Lung (tissue), 12 donors: ENCODE data around the gene CHD6. TPM values are rescaled to one million over a fixed set of nuclear protein-coding genes. Genes with fewer than 3 reads are reported as not detected.

Source experiments
- ATAC-seq: fragments of 200-7000 bp; cut with Tn5 transposase; one replicate; pipeline ENCODE4 v1.9.1; 2020; ENCODE audit warnings: moderate number of reproducible peaks; ENCODE audit not compliant: insufficient read depth, low FRiP score
- DNase-seq, 3 donors: peaks; one replicate each; pipeline ENCODE4 v3.0.0-alpha.2; 2013 to 2017
- H3K27ac ChIP-seq, 2 donors: one replicate each; pipeline ENCODE4 v1.5.1; 2013; ENCODE audit warnings: mild to moderate bottlenecking in 2 of 2, moderate library complexity in 2 of 2, control low read depth in 1 of 2, inconsistent platforms in 1 of 2, low read depth in 1 of 2, low read length in 1 of 2
- H3K27me3 ChIP-seq, 3 donors: one replicate each; pipeline ENCODE4 v1.5.1; 2013; ENCODE audit warnings: low read length in 2 of 3; ENCODE audit not compliant: control insufficient read depth in 3 of 3, insufficient read depth in 3 of 3
- H3K36me3 ChIP-seq, 4 donors: one replicate each; pipeline ENCODE4 v1.5.1; 2013; ENCODE audit warnings: low read length in 4 of 4, mild to moderate bottlenecking in 1 of 4, moderate library complexity in 1 of 4; ENCODE audit not compliant: control insufficient read depth in 4 of 4, insufficient read depth in 4 of 4
- H3K4me1 ChIP-seq, 5 donors: one replicate each; pipeline ENCODE4 v1.5.1; 2013; ENCODE audit warnings: low read length in 5 of 5, mild to moderate bottlenecking in 2 of 5, moderate library complexity in 1 of 5; ENCODE audit not compliant: control insufficient read depth in 5 of 5, insufficient read depth in 5 of 5
- H3K4me3 ChIP-seq: one replicate; pipeline ENCODE4 v1.5.1; 2013; ENCODE audit warnings: mild to moderate bottlenecking, control low read depth, moderate library complexity
- H3K9ac ChIP-seq, 2 donors: one replicate each; pipeline ENCODE4 v1.5.1; 2013; ENCODE audit warnings: low read length in 2 of 2, control low read depth in 1 of 2; ENCODE audit not compliant: insufficient read depth in 1 of 2
- H3K9me3 ChIP-seq, 4 donors: one replicate each; pipeline ENCODE4 v1.5.1; 2013; ENCODE audit warnings: low read length in 3 of 4, mild to moderate bottlenecking in 1 of 4, moderate library complexity in 1 of 4; ENCODE audit not compliant: control insufficient read depth in 4 of 4, insufficient read depth in 3 of 4
- CTCF ChIP-seq: IDR thresholded peaks from 2 replicates; pipeline ENCODE4 v1.5.1; 2012; ENCODE audit warnings: mild to moderate bottlenecking; ENCODE audit errors: control extremely low read depth, extremely low read depth
- WGBS, 2 donors: extraction: QIAGEN DNeasy Blood & Tissue Kit; methylation state at CpG; one replicate each; pipeline ENCODE4 v1.1.7; 2013; 5-methylcytosine and 5-hydroxymethylcytosine counted together
- polyA plus RNA-seq, 2 donors: library from polyadenylated mRNA; stranded (reverse); fragments of 200-250 nt; gene quantifications; one replicate each; pipeline ENCODE4 v1.2.1, GENCODE V29; 2013
- total RNA-seq, 2 donors: library from RNA; depleted of rRNA in 1 of 2; stranded (reverse); fragments of >200 nt in 1 of 2; gene quantifications; one replicate each; pipeline ENCODE4 v1.2.1, GENCODE V29; 2014 to 2021
- donor health status: control.
- donor health status: control.
- donor health status: Bipolar disorder and iron deficiency.
- donor health status: healthy.
- donor health status: DM: yes; HTN: yes; CAD: no.

The CHD6 gene
- total and polyA plus RNA-seq, 4 donors: 5.0 to 95.3 (median 21.0) TPM

DNA sequence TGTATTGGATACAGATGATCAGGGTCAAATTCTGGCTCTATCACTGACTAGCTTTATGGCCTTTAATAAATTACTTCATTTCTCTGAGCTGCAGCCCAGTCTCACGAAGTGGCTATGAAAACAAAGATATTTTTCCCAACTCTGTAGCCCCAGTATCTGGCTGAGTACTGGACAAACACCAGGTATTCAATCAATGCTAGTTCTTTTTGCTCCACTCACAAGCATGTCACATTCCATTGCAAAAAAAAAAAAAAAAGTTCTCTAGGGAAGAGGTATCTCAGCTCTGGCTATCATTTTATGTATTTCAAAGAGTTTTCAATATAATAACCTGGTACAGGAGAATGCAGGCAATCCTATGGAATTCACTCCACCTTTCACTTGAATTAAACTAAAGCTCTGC is 3.1 kb downstream of the CHD6 start:
- 55 to 77% methylated on average over 1 of the region's 1 CpG for WGBS, 2 donors
- Histone ChIP-seq H3K27ac (no peak overlapping the region), H3K9me3 (no peaks in the 10 kb centered on the region), H3K9ac (no peak overlapping the region), H3K4me3 (no peak overlapping the region), H3K4me1 (peaks cover 3 to 29% (median 20%) of the 10 kb centered on the region in 5 donors), H3K27me3 (no peaks in the 10 kb centered on the region), H3K36me3 (no peaks in the 10 kb centered on the region)
- no peak for TF ChIP-seq CTCF
- ATAC-seq (no peak), DNase-seq (no peak)

DNA sequence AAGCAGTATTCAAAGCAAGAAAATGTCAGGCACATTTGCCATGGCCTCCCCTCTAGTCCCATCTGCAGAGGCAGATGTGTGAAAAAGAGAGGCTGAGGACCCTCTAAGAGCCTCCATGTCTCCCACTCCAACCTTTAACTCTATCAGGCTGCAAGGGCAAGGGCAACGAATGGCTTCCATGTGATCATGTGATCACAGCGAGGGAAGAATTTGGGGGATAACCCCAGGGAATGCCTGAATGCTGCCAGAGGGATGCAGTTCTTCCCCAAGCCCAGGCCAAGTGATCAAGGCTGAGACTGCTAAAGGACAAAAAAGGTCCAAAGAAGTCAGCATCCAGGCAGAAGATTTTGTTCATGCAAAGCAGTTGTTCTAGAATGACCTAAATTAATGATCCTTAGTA is 4.9 kb downstream of the CHD6 start:
- H3K4me1 ChIP-seq: peaks cover 3 to 27% (median 15%) of the 10 kb centered on the region in 5 donors
- DNase-seq (no peak), ATAC-seq (no peak)
- no peak overlapping the region for H3K27ac ChIP-seq
- 88 to 90% methylated on average over 2 of the region's 2 CpGs for WGBS, 2 donors
- no peaks in the 10 kb centered on the region for H3K27me3 ChIP-seq
- no peaks in the 10 kb centered on the region for H3K36me3 ChIP-seq
- no peak overlapping the region for H3K9ac ChIP-seq
- no peak for TF ChIP-seq CTCF
- no peaks in the 10 kb centered on the region for H3K9me3 ChIP-seq
- no peak overlapping the region for H3K4me3 ChIP-seq

DNA sequence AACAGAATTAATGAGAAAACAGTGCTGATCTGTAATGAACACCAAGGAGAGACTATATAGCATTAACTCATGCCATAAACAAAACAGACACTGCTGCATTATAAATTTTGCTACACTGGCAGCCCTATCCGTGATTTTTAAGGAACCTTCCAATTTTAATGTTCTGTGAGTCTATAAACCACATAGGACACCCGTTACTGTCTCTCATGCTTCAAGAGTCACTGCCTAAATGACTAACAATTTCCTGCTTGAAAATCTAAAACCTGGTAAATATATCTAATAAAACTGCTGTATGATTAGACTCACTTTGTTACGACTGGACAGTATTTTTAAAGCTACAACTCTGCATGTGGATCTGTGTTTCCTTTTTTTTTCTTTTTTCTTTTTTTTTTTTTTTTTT is 8.7 kb downstream of the CHD6 start:
- no peak for TF ChIP-seq CTCF
- Histone ChIP-seq H3K27me3 (no peaks in the 10 kb centered on the region), H3K9ac (no peak overlapping the region), H3K9me3 (no peaks in the 10 kb centered on the region), H3K4me1 (peaks cover 0 to 30% (median 8%) of the 10 kb centered on the region in 5 donors), H3K4me3 (no peak overlapping the region), H3K36me3 (no peaks in the 10 kb centered on the region), H3K27ac (no peak overlapping the region)
- WGBS, 2 donors: 38 to 67% methylated on average over 3 of the region's 3 CpGs
- DNase-seq (no peak), ATAC-seq (no peak)

GRCh38 chr20:41608606-41609005 is 9.6 kb downstream of the CHD6 start:
- no peaks in the 10 kb centered on the region for H3K27me3 ChIP-seq
- H3K36me3 ChIP-seq: no peaks in the 10 kb centered on the region
- H3K27ac ChIP-seq: no peak overlapping the region
- no peak for TF ChIP-seq CTCF
- no peak for ATAC-seq
- WGBS, 2 donors: 89 to 90% methylated on average over 2 of the region's 2 CpGs
- no peak for DNase-seq
- no peaks in the 10 kb centered on the region for H3K9me3 ChIP-seq
- H3K4me3 ChIP-seq: no peak overlapping the region
- peaks cover 0 to 36% (median 6%) of the 10 kb centered on the region in 5 donors for H3K4me1 ChIP-seq
- H3K9ac ChIP-seq: no peak overlapping the region
